ACC112 (cell line): ENCODE data around the gene TIMM44.
A peak's percentile ranks its signal among the peaks of the same experiment; 100 is the strongest.

Experiments used
- H2AFZ ChIP-seq: fragments of 200-600 bp; sonication (generic); one replicate; pipeline ENCODE4 v1.6.0; 2017; ENCODE audit warnings: antibody characterized with exemption, low read length; ENCODE audit not compliant: unreplicated experiment
- H3K27ac ChIP-seq: fragments of 200-600 bp; sonication (generic); 2 replicates; pipeline ENCODE4 v1.5.1; 2014; ENCODE audit warnings: low read depth, mild to moderate bottlenecking, antibody characterized with exemption, low read length, moderate library complexity
- H3K27me3 ChIP-seq: fragments of 200-600 bp; sonication (generic); 2 replicates; pipeline ENCODE4 v1.6.1; 2014; ENCODE audit warnings: mild to moderate bottlenecking, antibody characterized with exemption, low read length, moderate library complexity, mixed read lengths; ENCODE audit not compliant: insufficient read depth
- H3K36me3 ChIP-seq: fragments of 200-600 bp; sonication (generic); 2 replicates; pipeline ENCODE4 v1.6.1; 2016; ENCODE audit warnings: mild to moderate bottlenecking, antibody characterized with exemption, low read length, moderate library complexity, mixed read lengths; ENCODE audit not compliant: insufficient read depth
- H3K4me1 ChIP-seq: fragments of 200-600 bp; sonication (generic); one replicate; pipeline ENCODE4 v1.6.1; 2016; ENCODE audit warnings: low read length, mixed read lengths; ENCODE audit not compliant: insufficient read depth, unreplicated experiment, control insufficient read depth
- H3K4me3 ChIP-seq: fragments of 200-600 bp; sonication (generic); 2 replicates; pipeline ENCODE4 v1.5.1; 2014; ENCODE audit warnings: mild to moderate bottlenecking, low read depth, low read length
- H3K79me2 ChIP-seq: fragments of 200-600 bp; sonication (generic); one replicate; pipeline ENCODE4 v1.6.0; 2016; ENCODE audit warnings: low read length; ENCODE audit not compliant: control insufficient read depth, unreplicated experiment, insufficient read depth

Gene TIMM44

GRCh38 chr19:7911508-7912143 lies 31.8 kb downstream of the TIMM44 start:
- H3K36me3 ChIP-seq, result no peaks in the 10 kb centered on the region
- H3K4me1 ChIP-seq, result no peaks in the 10 kb centered on the region
- no peaks in the 10 kb centered on the region for H3K27me3 ChIP-seq
- H3K79me2 ChIP-seq, result no peaks in the 10 kb centered on the region
- no peak overlapping the region for H3K4me3 ChIP-seq
- H3K27ac ChIP-seq, result no peak overlapping the region
- no peak overlapping the region for H2AFZ ChIP-seq

- Histone ChIP-seq H3K36me3 (no peaks in the 10 kb centered on the region), H3K4me1 (no peaks in the 10 kb centered on the region), H3K79me2 (peaks cover 6% of the 10 kb centered on the region)
Observed at GRCh38 chr19:7910321-7911161, 32.9 kb downstream of the TIMM44 start.

GRCh38 chr19:7909471-7910067 lies 33.9 kb downstream of the TIMM44 start:
- H3K79me2 ChIP-seq, result peaks cover 16% of the 10 kb centered on the region
- H3K36me3 ChIP-seq, result no peaks in the 10 kb centered on the region
- no peak overlapping the region for H2AFZ ChIP-seq
- H3K4me1 ChIP-seq, result peaks cover 8% of the 10 kb centered on the region
- no peak overlapping the region for H3K27ac ChIP-seq
- no peaks in the 10 kb centered on the region for H3K27me3 ChIP-seq
- no peak overlapping the region for H3K4me3 ChIP-seq

More at GRCh38 chr19:7910321-7911161, 32.9 kb downstream of the TIMM44 start:
- Histone ChIP-seq H3K27me3 (no peaks in the 10 kb centered on the region), H3K4me3 (no peak overlapping the region), H2AFZ (no peak overlapping the region), H3K27ac (no peak overlapping the region)

GRCh38 chr19:7908742-7909461 lies 34.6 kb downstream of the TIMM44 start:
- Histone ChIP-seq H3K79me2 (peaks cover 21% of the 10 kb centered on the region), H2AFZ (no peak overlapping the region), H3K4me1 (peaks cover 8% of the 10 kb centered on the region), H3K27me3 (no peaks in the 10 kb centered on the region), H3K36me3 (no peaks in the 10 kb centered on the region), H3K4me3 (no peak overlapping the region), H3K27ac (no peak overlapping the region)

- Histone ChIP-seq H2AFZ (no peak overlapping the region), H3K27ac (no peak overlapping the region), H3K79me2 (peaks cover 22% of the 10 kb centered on the region), H3K36me3 (no peaks in the 10 kb centered on the region), H3K4me3 (no peak overlapping the region), H3K27me3 (no peaks in the 10 kb centered on the region), H3K4me1 (peaks cover 8% of the 10 kb centered on the region)
Observed at GRCh38 chr19:7908078-7908699, 35.3 kb downstream of the TIMM44 start.

GRCh38 chr19:7907544-7907943 lies 35.9 kb downstream of the TIMM44 start:
- H2AFZ ChIP-seq, result no peak overlapping the region
- H3K27me3 ChIP-seq, result no peaks in the 10 kb centered on the region
- no peak overlapping the region for H3K4me3 ChIP-seq
- H3K36me3 ChIP-seq, result no peaks in the 10 kb centered on the region
- H3K4me1 ChIP-seq, result peaks cover 9% of the 10 kb centered on the region
- no peak overlapping the region for H3K27ac ChIP-seq
- H3K79me2 ChIP-seq, result peaks cover 28% of the 10 kb centered on the region

GRCh38 chr19:7907122-7907521 lies 36.3 kb downstream of the TIMM44 start:
- no peak overlapping the region for H2AFZ ChIP-seq
- peaks cover 29% of the 10 kb centered on the region for H3K79me2 ChIP-seq
- no peak overlapping the region for H3K27ac ChIP-seq
- no peaks in the 10 kb centered on the region for H3K36me3 ChIP-seq
- H3K4me1 ChIP-seq, result peaks cover 12% of the 10 kb centered on the region
- no peak overlapping the region for H3K4me3 ChIP-seq
- no peaks in the 10 kb centered on the region for H3K27me3 ChIP-seq

GRCh38 chr19:7905859-7906258 lies 37.6 kb downstream of the TIMM44 start:
- H2AFZ ChIP-seq, result no peak overlapping the region
- H3K27ac ChIP-seq, result no peak overlapping the region
- H3K4me3 ChIP-seq, result no peak overlapping the region; the same call in 1 of the 2 replicates
- H3K36me3 ChIP-seq, result no peaks in the 10 kb centered on the region
- peaks cover 12% of the 10 kb centered on the region for H3K4me1 ChIP-seq
- peaks cover 29% of the 10 kb centered on the region for H3K79me2 ChIP-seq
- H3K27me3 ChIP-seq, result no peaks in the 10 kb centered on the region

- Histone ChIP-seq H3K27me3 (no peaks in the 10 kb centered on the region), H3K4me1 (peaks cover 12% of the 10 kb centered on the region), H3K27ac (no peak overlapping the region), H3K36me3 (no peaks in the 10 kb centered on the region), H2AFZ (no peak overlapping the region), H3K4me3 (peak overlapping the region; percentile 94; the same call in 1 of the 2 replicates), H3K79me2 (peaks cover 29% of the 10 kb centered on the region)
Observed at GRCh38 chr19:7905268-7905667, 38.2 kb downstream of the TIMM44 start.
